ENCODE data around the gene ERVFRD-1.

The ERVFRD-1 gene

GRCh38 chr6:11055127-11055627 lies 56.3 kb downstream of the ERVFRD-1 start:
- in situ Hi-C loops (cut with MboI; ENCODE audit: low sequenced_read_pairs): loop anchor here (25.0 kb wide), 1 partner anchor 593 kb away; no protein-coding TSS in a partner anchor

DNA sequence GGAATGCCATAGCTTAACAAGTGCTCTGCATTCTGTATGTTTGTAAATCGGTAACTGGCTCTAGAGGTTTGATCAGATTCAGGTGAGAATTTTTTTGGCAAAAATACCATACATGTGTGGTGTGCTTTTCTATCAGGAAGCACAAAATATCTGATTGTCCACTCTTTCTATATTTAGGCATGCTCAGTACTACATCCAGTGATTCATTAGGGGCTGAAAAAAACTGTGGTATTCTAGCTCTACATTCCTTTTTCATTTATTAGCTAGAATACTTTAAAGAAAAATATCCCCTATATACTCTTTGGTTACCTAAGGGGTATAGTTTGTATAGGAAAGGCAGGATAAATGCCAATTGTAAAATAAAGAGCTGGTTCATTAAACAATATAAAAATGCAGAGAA lies 56.8 kb downstream of the ERVFRD-1 start:
- in situ Hi-C loops (cut with MboI; ENCODE audit: low sequenced_read_pairs): loop anchor here (25.0 kb wide), 1 partner anchor 592 kb away; no protein-coding TSS in a partner anchor

- in situ Hi-C loops (cut with MboI; ENCODE audit: low sequenced_read_pairs): loop anchor here (25.0 kb wide), 1 partner anchor 591 kb away; no protein-coding TSS in a partner anchor
Observed at GRCh38 chr6:11053307-11053706, 58.2 kb downstream of the ERVFRD-1 start.

Measured in HL-60/S4 treated with phorbol 12-myristate 13-acetate at 8.2 ng/mL for 4 days and 3 days (cell line).